ENCODE measurements around the gene ZNF462.

DNA sequence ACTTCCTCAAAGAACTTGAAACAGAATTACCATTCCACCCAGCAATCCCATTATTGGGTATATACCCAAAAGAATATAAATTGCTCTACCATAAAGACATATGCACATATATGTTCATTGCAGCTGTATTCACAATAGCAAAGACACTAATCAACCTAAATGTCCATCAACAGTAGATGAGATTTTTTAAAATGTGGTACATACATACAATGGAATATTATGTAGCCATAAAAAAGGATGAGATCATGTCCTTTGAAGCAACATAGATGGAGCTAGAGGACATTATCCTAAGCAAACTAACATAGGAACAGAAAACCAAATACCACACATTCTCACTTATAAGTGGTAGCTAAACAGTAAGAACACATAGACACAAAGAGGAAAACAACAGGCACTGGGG, 28.1 kb upstream of the ZNF462 start:
- no peak for TF ChIP-seq CTCF (conservative IDR thresholded peaks at IDR 0.05; ENCODE audit: low read depth, low read length)
- TF ChIP-seq BHLHE40 (IDR thresholded peaks at IDR 0.05; ENCODE audit: low read depth, low read length): no peak
- TF ChIP-seq POLR2A (IDR thresholded peaks at IDR 0.05; ENCODE audit: low read depth, low read length): no peak
- no peak for TF ChIP-seq USF2 (IDR thresholded peaks at IDR 0.05; ENCODE audit: low read depth, low read length)
- no peak for TF ChIP-seq RAD21 (IDR thresholded peaks at IDR 0.05; ENCODE audit: low read length)
- no peak for TF ChIP-seq SMC3 (IDR thresholded peaks at IDR 0.05; ENCODE audit: low read depth, low read length)
- TF ChIP-seq RFX5 (IDR thresholded peaks at IDR 0.05; ENCODE audit: low read depth, low read length): no peak
- TF ChIP-seq MAFK (IDR thresholded peaks at IDR 0.05; ENCODE audit: low read depth, low read length): no peak
- no peak for TF ChIP-seq MAZ (IDR thresholded peaks at IDR 0.05; ENCODE audit: borderline replicate concordance, low read depth, low read length)
- no peak for TF ChIP-seq ELK1 (IDR thresholded peaks at IDR 0.05; ENCODE audit: borderline replicate concordance, low read depth, low read length)
- TF ChIP-seq CHD1 (IDR thresholded peaks at IDR 0.05; ENCODE audit: low read depth, low read length): no peak
- no peak for TF ChIP-seq RCOR1 (IDR thresholded peaks at IDR 0.05; ENCODE audit: insufficient replicate concordance, low read length)
